K562 (cell line): ENCODE results near the gene GRID2IP. TPM values are rescaled to one million over a fixed set of nuclear protein-coding genes. Genes with fewer than 3 reads are reported as not detected.

Source experiments
- EGR1 ChIP-seq: fragments of 450-650 bp; conservative IDR thresholded peaks from 2 replicates; pipeline ENCODE4 v1.6.1; 2017; ENCODE audit warnings: mild to moderate bottlenecking
- ESRRA ChIP-seq: fragments of 450-650 bp; IDR thresholded peaks from 2 replicates; pipeline ENCODE4 v1.6.1; 2014; ENCODE audit warnings: low read depth, mild to moderate bottlenecking, moderate library complexity, borderline replicate concordance
- ETV1 ChIP-seq: fragments of 450-650 bp; conservative IDR thresholded peaks from 2 replicates; pipeline ENCODE4 v1.6.1; 2016; ENCODE audit warnings: missing genetic modification characterization, control low read depth, low read depth, missing compliant biosample characterization
- HLTF ChIP-seq: fragments of 450-650 bp; IDR thresholded peaks from 2 replicates; pipeline ENCODE4 v1.6.1; 2016
- IRF2 ChIP-seq: sonication (generic); formaldehyde crosslinking; IDR thresholded peaks from 2 replicates; pipeline ENCODE4 v1.8.1; 2022; ENCODE audit warnings: mild to moderate bottlenecking, missing genetic modification reagents
- MTF1 ChIP-seq: fragments of 250-450 bp; sonication (Bioruptor Pico); IDR thresholded peaks from 2 replicates; pipeline ENCODE4 v1.9.0; 2021; ENCODE audit warnings: moderate library complexity, mild to moderate bottlenecking, inconsistent platforms, borderline replicate concordance
- MYBL2 ChIP-seq, 2 experiments: fragments of 450-650 bp in 1 of 2; sonication (generic) in 1 of 2; formaldehyde crosslinking in 1 of 2; IDR thresholded peaks; 2 replicates each; pipeline versions ENCODE4 v1.6.1 to v1.8.1; 2017 to 2022; ENCODE audit warnings: borderline replicate concordance in 1 of 2, inconsistent platforms in 1 of 2, low read depth in 1 of 2, mild to moderate bottlenecking in 1 of 2, missing genetic modification reagents in 1 of 2, moderate library complexity in 1 of 2
- NFXL1 ChIP-seq: fragments of 450-650 bp; formaldehyde crosslinking; IDR thresholded peaks from 2 replicates; pipeline ENCODE4 v1.4.0; 2021; ENCODE audit warnings: mild to moderate bottlenecking
- NFYB ChIP-seq: IDR thresholded peaks from 2 replicates; pipeline ENCODE4 v1.6.1; 2011; ENCODE audit warnings: mild to moderate bottlenecking, moderate library complexity; ENCODE audit not compliant: insufficient read length; ENCODE audit errors: extremely low read depth
- RBFOX2 ChIP-seq: fragments of 200-400 bp; formaldehyde crosslinking; IDR thresholded peaks from 2 replicates; pipeline ENCODE4 v1.6.1; 2017; ENCODE audit warnings: low read depth, mild to moderate bottlenecking, low read length, moderate library complexity
- RCOR1 ChIP-seq, 2 experiments: IDR thresholded peaks; 2 replicates each; pipeline ENCODE4 v1.6.1; 2012; ENCODE audit warnings: low read depth in 2 of 2, low read length in 2 of 2, borderline replicate concordance in 1 of 2, improper control_type of control experiment in 1 of 2
- TBP ChIP-seq: optimal IDR thresholded peaks from 2 replicates; pipeline ENCODE3; 2011; ENCODE audit warnings: low read depth, low read length, improper control_type of control experiment
- ZFX ChIP-seq: sonication (generic); formaldehyde crosslinking; IDR thresholded peaks from 2 replicates; pipeline ENCODE4 v1.8.0; 2022; ENCODE audit warnings: mild to moderate bottlenecking, missing genetic modification reagents, moderate library complexity
- ZNF263 ChIP-seq: sonication (generic); formaldehyde crosslinking; IDR thresholded peaks from 2 replicates; pipeline ENCODE4 v1.8.0; 2022; ENCODE audit warnings: mild to moderate bottlenecking, missing genetic modification reagents, borderline replicate concordance
- ZNF347 ChIP-seq: fragments of 450-650 bp; formaldehyde crosslinking; IDR thresholded peaks from 2 replicates; pipeline ENCODE4 v1.4.0; 2020; ENCODE audit warnings: low read depth, mild to moderate bottlenecking, moderate library complexity
- polyA plus RNA-seq, 8 experiments: library from polyadenylated mRNA; depleted of rRNA in 4 of 8; stranded (reverse) in 5 of 8; unstranded in 3 of 8; fragments of >200 nt; fragmentation: Nextera tagmentation in 2 of 8; fragmentation: Illumina TruSeq in 1 of 8; extraction: Ambion mirVana in 2 of 8; extraction: Trizol in 1 of 8; gene quantifications; 2 replicates each; pipeline versions ENCODE4 v1.2.1 to v1.2.3, GENCODE V29; 2011 to 2014; ENCODE audit warnings: inconsistent platforms in 1 of 8, missing spikeins in 1 of 8
- total RNA-seq, 7 experiments: library from RNA; depleted of rRNA in 6 of 7; stranded (reverse); fragments of >200 nt in 6 of 7; fragmentation: Illumina TruSeq in 2 of 7; extraction: Trizol in 2 of 7; gene quantifications; 2 replicates each; pipeline versions ENCODE4 v1.2.1 to v1.2.3, GENCODE V29; 2011 to 2021; ENCODE audit warnings: low replicate concordance in 1 of 7
- TF ChIP-seq, protein P1 (sequence below), 2 experiments: fragments of 450-650 bp; IDR thresholded peaks; 2 replicates each; pipeline ENCODE4 v1.6.1; 2016
- TF ChIP-seq, protein P2 (sequence below): sonication (generic); formaldehyde crosslinking; IDR thresholded peaks from 2 replicates; pipeline ENCODE4 v1.9.0; 2022; ENCODE audit warnings: mild to moderate bottlenecking, missing genetic modification reagents
- TF ChIP-seq, protein P3 (sequence below): sonication (generic); formaldehyde crosslinking; IDR thresholded peaks from 2 replicates; pipeline ENCODE4 v1.8.0; 2022; ENCODE audit warnings: mild to moderate bottlenecking, low read depth, missing genetic modification reagents
- TF ChIP-seq, protein P4 (sequence below): fragments of 250-450 bp; sonication (Bioruptor Pico); IDR thresholded peaks from 2 replicates; pipeline ENCODE4 v1.4.0; 2020; ENCODE audit warnings: mild to moderate bottlenecking, moderate library complexity, borderline replicate concordance
- TF ChIP-seq, protein P5 (sequence below): fragments of 200-800 bp; sonication (Bioruptor generic); IDR thresholded peaks from 2 replicates; pipeline ENCODE4 v1.6.1; 2017; ENCODE audit warnings: missing genetic modification characterization, missing compliant biosample characterization

Gene GRID2IP
- total and polyA plus RNA-seq, 9 of the 15 experiments (the other 6 are each of a cell fraction or from before 2014, with no cell fraction given): not detected

DNA sequence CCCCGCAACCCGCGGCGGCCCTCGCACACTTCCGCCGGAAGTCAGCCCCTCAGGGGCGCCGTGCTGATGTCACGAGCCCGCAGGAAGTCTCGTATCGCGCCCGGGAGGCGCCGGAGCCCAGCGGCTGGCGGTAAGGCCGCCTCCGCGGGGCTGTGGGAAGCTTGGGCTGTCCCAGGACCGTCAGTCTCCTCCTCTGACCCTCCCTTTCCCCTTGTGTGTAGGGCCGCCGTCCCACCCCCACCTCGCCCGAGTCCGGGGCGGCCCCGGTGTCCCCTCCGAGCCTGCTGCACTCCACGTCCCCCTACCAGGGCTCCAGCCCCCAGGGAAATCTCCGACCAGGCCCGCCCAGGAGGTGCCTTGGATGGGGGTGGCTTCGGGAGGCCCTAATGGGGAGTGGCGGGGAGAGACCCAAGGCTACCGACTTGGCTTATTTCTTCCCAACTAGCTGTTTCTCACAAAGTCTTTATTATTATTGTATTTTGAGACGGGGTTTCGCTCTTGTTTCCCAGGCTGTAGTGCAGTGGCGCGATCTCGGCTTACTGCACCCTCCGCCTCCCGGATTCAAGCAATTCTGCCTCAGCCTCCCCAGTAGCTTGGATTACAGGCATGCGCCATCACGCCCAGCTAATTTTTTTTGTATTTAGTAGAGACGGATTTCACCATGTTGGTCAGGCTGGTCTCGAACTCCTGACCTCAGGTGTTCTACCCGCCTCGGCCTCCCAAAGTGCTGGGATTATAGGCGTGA lies 26.3 kb upstream of the GRID2IP start, which contains the start of gene ZDHHC4 (continued):
- TF ChIP-seq RCOR1 (IDR thresholded peaks at IDR 0.05; ENCODE audit: borderline replicate concordance in 1 of 2, low read depth in 2 of 2, low read length in 2 of 2): peak in 1 of 2 experiments; percentile 45; a peak in 1 of 4 replicates
- TF ChIP-seq ESRRA: peak; percentile 85
- TF ChIP-seq ZNF347 (CRISPR knock-in tag): no peak
- peak; percentile 96 for TF ChIP-seq RBFOX2
- TF ChIP-seq ETV1 (tag): peak; percentile 88
- TF ChIP-seq, protein P1, sequence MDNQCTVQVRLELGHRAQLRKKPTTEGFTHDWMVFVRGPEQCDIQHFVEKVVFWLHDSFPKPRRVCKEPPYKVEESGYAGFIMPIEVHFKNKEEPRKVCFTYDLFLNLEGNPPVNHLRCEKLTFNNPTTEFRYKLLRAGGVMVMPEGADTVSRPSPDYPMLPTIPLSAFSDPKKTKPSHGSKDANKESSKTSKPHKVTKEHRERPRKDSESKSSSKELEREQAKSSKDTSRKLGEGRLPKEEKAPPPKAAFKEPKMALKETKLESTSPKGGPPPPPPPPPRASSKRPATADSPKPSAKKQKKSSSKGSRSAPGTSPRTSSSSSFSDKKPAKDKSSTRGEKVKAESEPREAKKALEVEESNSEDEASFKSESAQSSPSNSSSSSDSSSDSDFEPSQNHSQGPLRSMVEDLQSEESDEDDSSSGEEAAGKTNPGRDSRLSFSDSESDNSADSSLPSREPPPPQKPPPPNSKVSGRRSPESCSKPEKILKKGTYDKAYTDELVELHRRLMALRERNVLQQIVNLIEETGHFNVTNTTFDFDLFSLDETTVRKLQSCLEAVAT (IDR thresholded peaks at IDR 0.05): no peak
- peak; percentile 75 for TF ChIP-seq TBP
- TF ChIP-seq ZFX (CRISPR knock-in tag): peak; percentile 97
- TF ChIP-seq NFXL1 (CRISPR knock-in tag): no peak
- peak; percentile 52; the same call in 1 of the 2 replicates for TF ChIP-seq ZNF263 (CRISPR knock-in tag)
- TF ChIP-seq, protein P2, sequence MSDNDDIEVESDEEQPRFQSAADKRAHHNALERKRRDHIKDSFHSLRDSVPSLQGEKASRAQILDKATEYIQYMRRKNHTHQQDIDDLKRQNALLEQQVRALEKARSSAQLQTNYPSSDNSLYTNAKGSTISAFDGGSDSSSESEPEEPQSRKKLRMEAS (CRISPR knock-in tag): peak; percentile 47
- TF ChIP-seq, protein P3, sequence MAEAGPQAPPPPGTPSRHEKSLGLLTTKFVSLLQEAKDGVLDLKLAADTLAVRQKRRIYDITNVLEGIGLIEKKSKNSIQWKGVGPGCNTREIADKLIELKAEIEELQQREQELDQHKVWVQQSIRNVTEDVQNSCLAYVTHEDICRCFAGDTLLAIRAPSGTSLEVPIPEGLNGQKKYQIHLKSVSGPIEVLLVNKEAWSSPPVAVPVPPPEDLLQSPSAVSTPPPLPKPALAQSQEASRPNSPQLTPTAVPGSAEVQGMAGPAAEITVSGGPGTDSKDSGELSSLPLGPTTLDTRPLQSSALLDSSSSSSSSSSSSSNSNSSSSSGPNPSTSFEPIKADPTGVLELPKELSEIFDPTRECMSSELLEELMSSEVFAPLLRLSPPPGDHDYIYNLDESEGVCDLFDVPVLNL (CRISPR knock-in tag): no peak
- no peak for TF ChIP-seq MYBL2 (IDR thresholded peaks at IDR 0.05; ENCODE audit: low read depth)
- TF ChIP-seq MYBL2 (CRISPR knock-in tag; IDR thresholded peaks at IDR 0.05; ENCODE audit: borderline replicate concordance): no peak
- no peak for TF ChIP-seq MTF1 (CRISPR knock-in tag)
- TF ChIP-seq HLTF: no peak
- TF ChIP-seq, protein P4, sequence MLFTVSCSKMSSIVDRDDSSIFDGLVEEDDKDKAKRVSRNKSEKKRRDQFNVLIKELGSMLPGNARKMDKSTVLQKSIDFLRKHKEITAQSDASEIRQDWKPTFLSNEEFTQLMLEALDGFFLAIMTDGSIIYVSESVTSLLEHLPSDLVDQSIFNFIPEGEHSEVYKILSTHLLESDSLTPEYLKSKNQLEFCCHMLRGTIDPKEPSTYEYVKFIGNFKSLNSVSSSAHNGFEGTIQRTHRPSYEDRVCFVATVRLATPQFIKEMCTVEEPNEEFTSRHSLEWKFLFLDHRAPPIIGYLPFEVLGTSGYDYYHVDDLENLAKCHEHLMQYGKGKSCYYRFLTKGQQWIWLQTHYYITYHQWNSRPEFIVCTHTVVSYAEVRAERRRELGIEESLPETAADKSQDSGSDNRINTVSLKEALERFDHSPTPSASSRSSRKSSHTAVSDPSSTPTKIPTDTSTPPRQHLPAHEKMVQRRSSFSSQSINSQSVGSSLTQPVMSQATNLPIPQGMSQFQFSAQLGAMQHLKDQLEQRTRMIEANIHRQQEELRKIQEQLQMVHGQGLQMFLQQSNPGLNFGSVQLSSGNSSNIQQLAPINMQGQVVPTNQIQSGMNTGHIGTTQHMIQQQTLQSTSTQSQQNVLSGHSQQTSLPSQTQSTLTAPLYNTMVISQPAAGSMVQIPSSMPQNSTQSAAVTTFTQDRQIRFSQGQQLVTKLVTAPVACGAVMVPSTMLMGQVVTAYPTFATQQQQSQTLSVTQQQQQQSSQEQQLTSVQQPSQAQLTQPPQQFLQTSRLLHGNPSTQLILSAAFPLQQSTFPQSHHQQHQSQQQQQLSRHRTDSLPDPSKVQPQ (CRISPR knock-in tag): no peak
- no peak for TF ChIP-seq IRF2 (CRISPR knock-in tag)
- TF ChIP-seq, protein P5, sequence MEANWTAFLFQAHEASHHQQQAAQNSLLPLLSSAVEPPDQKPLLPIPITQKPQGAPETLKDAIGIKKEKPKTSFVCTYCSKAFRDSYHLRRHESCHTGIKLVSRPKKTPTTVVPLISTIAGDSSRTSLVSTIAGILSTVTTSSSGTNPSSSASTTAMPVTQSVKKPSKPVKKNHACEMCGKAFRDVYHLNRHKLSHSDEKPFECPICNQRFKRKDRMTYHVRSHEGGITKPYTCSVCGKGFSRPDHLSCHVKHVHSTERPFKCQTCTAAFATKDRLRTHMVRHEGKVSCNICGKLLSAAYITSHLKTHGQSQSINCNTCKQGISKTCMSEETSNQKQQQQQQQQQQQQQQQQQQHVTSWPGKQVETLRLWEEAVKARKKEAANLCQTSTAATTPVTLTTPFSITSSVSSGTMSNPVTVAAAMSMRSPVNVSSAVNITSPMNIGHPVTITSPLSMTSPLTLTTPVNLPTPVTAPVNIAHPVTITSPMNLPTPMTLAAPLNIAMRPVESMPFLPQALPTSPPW: peak; percentile 86
- TF ChIP-seq EGR1: peak; percentile 76
- no peak for TF ChIP-seq NFYB
